H4 (cell line): ENCODE data around the gene S1PR1. TPM values are rescaled to one million over a fixed set of nuclear protein-coding genes. Genes with fewer than 3 reads are reported as not detected.
A peak's percentile ranks its signal among the peaks of the same experiment; 100 is the strongest.

Experiments
- DNase-seq: peaks from one replicate; pipeline ENCODE4 v3.0.0-alpha.2; 2015; ENCODE audit warnings: low spot score
- total RNA-seq: library from RNA; depleted of rRNA; stranded (reverse); fragments of >200 nt; shearing (Covaris generic); gene quantifications from 2 replicates; pipeline ENCODE4 v1.2.3, GENCODE V29; 2014

The S1PR1 gene
- total RNA-seq, 1 experiment from 2014 or later = 4.9 TPM

- DNase-seq = no peak
Measured at GRCh38 chr1:101245246-101245927, 8.6 kb downstream of the S1PR1 start.

- DNase-seq = no peak
Measured at GRCh38 chr1:101247404-101248287, 10.8 kb downstream of the S1PR1 start.

GRCh38 chr1:101250222-101250621 lies 13.4 kb downstream of the S1PR1 start:
- no peak for DNase-seq

GRCh38 chr1:101250656-101251272 lies 13.9 kb downstream of the S1PR1 start:
- no peak for DNase-seq

GRCh38 chr1:101251504-101251903 lies 14.7 kb downstream of the S1PR1 start:
- no peak for DNase-seq

GRCh38 chr1:101253976-101254674 lies 17.3 kb downstream of the S1PR1 start:
- peak; percentile 13 for DNase-seq

GRCh38 chr1:101257500-101258325 lies 20.9 kb downstream of the S1PR1 start:
- peak; percentile 64 for DNase-seq

GRCh38 chr1:101259744-101260148 lies 22.9 kb downstream of the S1PR1 start:
- peak; percentile 21 for DNase-seq

- DNase-seq = no peak
Measured at GRCh38 chr1:101260556-101261350, 23.9 kb downstream of the S1PR1 start.

GRCh38 chr1:101261623-101262022 lies 24.8 kb downstream of the S1PR1 start:
- no peak for DNase-seq

- DNase-seq = no peak
Measured at GRCh38 chr1:101262060-101262459, 25.2 kb downstream of the S1PR1 start.

GRCh38 chr1:101262630-101263348 lies 26.0 kb downstream of the S1PR1 start:
- DNase-seq = no peak

- DNase-seq = no peak
Measured at GRCh38 chr1:101264697-101265096, 27.9 kb downstream of the S1PR1 start.

GRCh38 chr1:101265684-101266083 lies 28.9 kb downstream of the S1PR1 start:
- no peak for DNase-seq

GRCh38 chr1:101267082-101267481 lies 30.3 kb downstream of the S1PR1 start:
- no peak for DNase-seq

- no peak for DNase-seq
Measured at GRCh38 chr1:101268893-101269292, 32.1 kb downstream of the S1PR1 start.

- DNase-seq = no peak
Measured at GRCh38 chr1:101275672-101276071, 38.9 kb downstream of the S1PR1 start.

GRCh38 chr1:101276818-101277217 lies 40.0 kb downstream of the S1PR1 start:
- no peak for DNase-seq

GRCh38 chr1:101278238-101278637 lies 41.4 kb downstream of the S1PR1 start:
- DNase-seq = no peak

- DNase-seq = no peak
Measured at GRCh38 chr1:101278845-101279244, 42.0 kb downstream of the S1PR1 start.
